ENCODE results near the gene BFSP1. TPM values are rescaled to one million over a fixed set of nuclear protein-coding genes. Genes with fewer than 3 reads are reported as not detected.

Gene BFSP1
- total and polyA plus RNA-seq, 2 of the 8 experiments (the other 6 are each of a cell fraction or from before 2014, with no cell fraction given), result 1.5 to 2.5 TPM

GRCh38 chr20:17549131-17549530 is 18.0 kb upstream of the BFSP1 start:
- no peak for FAIRE-seq
- no peaks in the 10 kb centered on the region for H4K20me1 ChIP-seq (replicated peaks in 1 of 2; ENCODE audit: control insufficient read depth in 1 of 2, insufficient read depth in 2 of 2, low read length in 2 of 2)

More at GRCh38 chr20:17549131-17549530, 18.0 kb upstream of the BFSP1 start:
- no peak overlapping the region for H2BK120ac ChIP-seq (replicated peaks; ENCODE audit: low read depth, low read length)
- no peak overlapping the region for H2BK12ac ChIP-seq (ENCODE audit: low read depth, low read length)
- no peaks in the 10 kb centered on the region for H3K9me3 ChIP-seq (ENCODE audit: insufficient read depth in 2 of 2, low read depth in 1 of 2, low read length in 1 of 2)
- no peak overlapping the region for H3K27ac ChIP-seq (ENCODE audit: low read depth, low read length)
- no peak overlapping the region for H2BK20ac ChIP-seq (ENCODE audit: low read length)
- H2BK15ac ChIP-seq (ENCODE audit: low read length), result no peak overlapping the region
- CTCF ChIA-PET (ENCODE audit: partially characterized antibody), result interaction anchor here (1.4 kb wide), 1 partner anchor 18 kb away, joined by 3 read pairs; no protein-coding TSS in a partner anchor
- H3K14ac ChIP-seq (ENCODE audit: insufficient read length), result no peak overlapping the region
- no peaks in the 10 kb centered on the region for H3K4me1 ChIP-seq (replicated peaks in 1 of 4; ENCODE audit: control insufficient read depth in 3 of 4, insufficient read depth in 4 of 4, low read length in 3 of 4)
- WGBS, 2 experiments (ENCODE audit: extremely low coverage in 1 of 2, insufficient coverage in 1 of 2, insufficient read length in 1 of 2, insufficient replicate concordance in 2 of 2, low coverage in 1 of 2, low lambda C conversion rate in 2 of 2, missing lambda C conversion rate in 1 of 2), result 84% methylated on average over 4 of the region's 4 CpGs; no CpG with 5 or more reads in 1 of the 2 experiments
- no peak overlapping the region for H4K5ac ChIP-seq (ENCODE audit: insufficient read length, low read depth, low read length)
- no peaks in the 10 kb centered on the region for H3K27me3 ChIP-seq (replicated peaks in 1 of 4; ENCODE audit: control insufficient read depth in 3 of 4, extremely low read depth in 1 of 4, insufficient read depth in 3 of 4, low read length in 3 of 4)
- H3K4me3 ChIP-seq (ENCODE audit: extremely low read depth in 1 of 4, insufficient read depth in 2 of 4, low read depth in 3 of 4, low read length in 4 of 4), result no peak overlapping the region
- no peaks in the 10 kb centered on the region; a peak in 1 of 8 replicates for H3K36me3 ChIP-seq (ENCODE audit: control insufficient read depth in 2 of 4, insufficient read depth in 4 of 4, low read length in 3 of 4)
- H3K56ac ChIP-seq (replicated peaks; ENCODE audit: insufficient read length, low read depth, low read length), result no peak overlapping the region
- POLR2A ChIA-PET (ENCODE audit: partially characterized antibody), result no interaction called here
- no peak overlapping the region for H2AK5ac ChIP-seq (ENCODE audit: low read depth, low read length)
- no peak for DNase-seq (ENCODE audit: low read depth in 1 of 2, low spot score in 2 of 2)
- no peak overlapping the region for H2BK5ac ChIP-seq (ENCODE audit: low read depth, low read length)
- H3K9ac ChIP-seq (replicated peaks in 1 of 4; ENCODE audit: extremely low read depth in 1 of 4, low read depth in 3 of 4, low read length in 3 of 4), result no peak overlapping the region
- no peak overlapping the region for H3K4ac ChIP-seq (replicated peaks; ENCODE audit: insufficient read length, low read depth, low read length)
- H4K8ac ChIP-seq (ENCODE audit: extremely low read depth, insufficient read depth, low read length), result no peak overlapping the region
- no peak overlapping the region for H4K91ac ChIP-seq (replicated peaks; ENCODE audit: insufficient read length, low read length)
- no peaks in the 10 kb centered on the region; the same call in 1 of the 2 replicates for H3K79me1 ChIP-seq (ENCODE audit: low read depth, low read length)
- no peaks in the 10 kb centered on the region for H3K23me2 ChIP-seq (ENCODE audit: low read depth, low read length)
- TF ChIP-seq RXRA (IDR thresholded peaks at IDR 0.05; ENCODE audit: insufficient read depth, low read depth, low read length) (no peak), RNF2 (IDR thresholded peaks at IDR 0.05; ENCODE audit: borderline replicate concordance, low read depth, low read length, missing control alignments, poor library complexity, severe bottlenecking) (no peak), KDM5A (IDR thresholded peaks at IDR 0.05; ENCODE audit: low read length) (no peak), ASH2L (IDR thresholded peaks at IDR 0.05; ENCODE audit: low read length) (no peak), SRF (IDR thresholded peaks at IDR 0.05; ENCODE audit: low read depth, low read length) (no peak), BRCA1 (IDR thresholded peaks at IDR 0.05; ENCODE audit: low read depth, low read length) (no peak), TAF7 (optimal IDR thresholded peaks at IDR 0.05; ENCODE audit: borderline replicate concordance, low read depth, low read length) (no peak), JUND (IDR thresholded peaks at IDR 0.05; ENCODE audit: low read length) (no peak), CHD1 (IDR thresholded peaks at IDR 0.05; ENCODE audit: low read depth, low read length) (no peak), MAFK (IDR thresholded peaks at IDR 0.05; ENCODE audit: low read depth, low read length) (no peak), KDM1A (IDR thresholded peaks at IDR 0.05; ENCODE audit: borderline replicate concordance, low read length) (no peak), RBBP5 (IDR thresholded peaks at IDR 0.05; ENCODE audit: borderline replicate concordance, low read depth, low read length) (no peak), CREB1 (IDR thresholded peaks at IDR 0.05) (no peak), GTF2F1 (IDR thresholded peaks at IDR 0.05; ENCODE audit: borderline replicate concordance, low read depth, low read length) (no peak)
- H3K4me2 ChIP-seq (ENCODE audit: insufficient read depth in 1 of 2, low read depth in 2 of 2, low read length in 2 of 2), result no peak overlapping the region
- no peak overlapping the region for H2AFZ ChIP-seq (ENCODE audit: low read length)
- H3K18ac ChIP-seq (ENCODE audit: extremely low read depth, low read length), result no peak overlapping the region
- H3K23ac ChIP-seq (ENCODE audit: insufficient read length), result no peak overlapping the region
- no peaks in the 10 kb centered on the region for H3K79me2 ChIP-seq (ENCODE audit: control insufficient read depth in 1 of 2, insufficient read depth in 2 of 2, low read length in 2 of 2)
